ENCODE measurements around the gene GRK5.

DNA sequence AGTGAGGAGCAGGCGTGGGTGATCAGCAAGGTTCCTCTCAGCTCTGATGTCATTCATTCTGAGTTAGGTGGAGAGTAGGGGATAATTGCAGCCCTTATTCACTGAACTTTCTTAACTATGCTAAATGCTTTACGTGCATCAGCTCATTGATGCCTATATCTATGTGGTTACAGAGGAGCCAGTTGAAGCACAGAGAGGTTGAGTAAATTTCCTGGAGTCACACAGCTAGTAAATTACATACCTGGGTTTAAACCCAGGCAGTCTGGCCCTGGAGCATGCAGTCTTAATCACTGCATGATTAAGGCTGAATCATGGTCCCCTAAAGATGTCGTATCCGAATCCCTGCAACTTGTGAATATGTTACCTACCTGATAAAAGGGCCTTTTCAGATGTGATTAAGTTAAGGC is 99.6 kb downstream of the GRK5 start:
- TF ChIP-seq, protein P1, sequence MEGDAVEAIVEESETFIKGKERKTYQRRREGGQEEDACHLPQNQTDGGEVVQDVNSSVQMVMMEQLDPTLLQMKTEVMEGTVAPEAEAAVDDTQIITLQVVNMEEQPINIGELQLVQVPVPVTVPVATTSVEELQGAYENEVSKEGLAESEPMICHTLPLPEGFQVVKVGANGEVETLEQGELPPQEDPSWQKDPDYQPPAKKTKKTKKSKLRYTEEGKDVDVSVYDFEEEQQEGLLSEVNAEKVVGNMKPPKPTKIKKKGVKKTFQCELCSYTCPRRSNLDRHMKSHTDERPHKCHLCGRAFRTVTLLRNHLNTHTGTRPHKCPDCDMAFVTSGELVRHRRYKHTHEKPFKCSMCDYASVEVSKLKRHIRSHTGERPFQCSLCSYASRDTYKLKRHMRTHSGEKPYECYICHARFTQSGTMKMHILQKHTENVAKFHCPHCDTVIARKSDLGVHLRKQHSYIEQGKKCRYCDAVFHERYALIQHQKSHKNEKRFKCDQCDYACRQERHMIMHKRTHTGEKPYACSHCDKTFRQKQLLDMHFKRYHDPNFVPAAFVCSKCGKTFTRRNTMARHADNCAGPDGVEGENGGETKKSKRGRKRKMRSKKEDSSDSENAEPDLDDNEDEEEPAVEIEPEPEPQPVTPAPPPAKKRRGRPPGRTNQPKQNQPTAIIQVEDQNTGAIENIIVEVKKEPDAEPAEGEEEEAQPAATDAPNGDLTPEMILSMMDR (IDR thresholded peaks at IDR 0.05; ENCODE audit: low read length): no peak; the same call in 1 of the 2 replicates
- no peak for TF ChIP-seq EZH2phosphoT487 (IDR thresholded peaks at IDR 0.05; ENCODE audit: low read length)

Measured in MM.1S (cell line).